GM06990 (cell line): Measurements from ENCODE around the gene PRRX2.

Experiments used
- DNase-seq: peaks from one replicate; pipeline ENCODE4 v3.0.0-alpha.2; 2011; ENCODE audit not compliant: insufficient read length; ENCODE audit errors: extremely low read depth
- H3K27me3 ChIP-seq: replicated peaks from 2 replicates; pipeline ENCODE4 v1.6.0; 2011; ENCODE audit warnings: low read length; ENCODE audit not compliant: control insufficient read depth, insufficient read depth
- H3K36me3 ChIP-seq: 2 replicates; pipeline ENCODE4 v1.5.1; 2011; ENCODE audit warnings: low read length; ENCODE audit not compliant: control insufficient read depth, insufficient read depth
- H3K4me3 ChIP-seq: replicated peaks from 2 replicates; pipeline ENCODE4 v1.5.1; 2011; ENCODE audit warnings: low read depth, mild to moderate bottlenecking, control low read depth, low read length
- CTCF ChIP-seq: IDR thresholded peaks from 2 replicates; pipeline ENCODE4 v1.5.1; 2011; ENCODE audit warnings: low read length, control low read depth, mild to moderate bottlenecking, inconsistent platforms; ENCODE audit not compliant: insufficient read depth, poor library complexity, severe bottlenecking

Gene PRRX2

GRCh38 chr9:129728744-129729143 is 63.3 kb downstream of the PRRX2 start:
- Histone ChIP-seq H3K36me3 (no peaks in the 10 kb centered on the region), H3K4me3 (no peak overlapping the region), H3K27me3 (no peaks in the 10 kb centered on the region)
- no peak for DNase-seq
- no peak for TF ChIP-seq CTCF

GRCh38 chr9:129731477-129732085 is 66.1 kb downstream of the PRRX2 start:
- TF ChIP-seq CTCF: no peak
- no peaks in the 10 kb centered on the region for H3K27me3 ChIP-seq
- H3K4me3 ChIP-seq: no peak overlapping the region
- DNase-seq: no peak
- no peaks in the 10 kb centered on the region for H3K36me3 ChIP-seq

- Histone ChIP-seq H3K36me3 (no peaks in the 10 kb centered on the region), H3K4me3 (no peak overlapping the region), H3K27me3 (no peaks in the 10 kb centered on the region)
- DNase-seq: no peak
- TF ChIP-seq CTCF: no peak
Observed at GRCh38 chr9:129732100-129732499, 66.7 kb downstream of the PRRX2 start.

- Histone ChIP-seq H3K4me3 (no peak overlapping the region), H3K36me3 (no peaks in the 10 kb centered on the region), H3K27me3 (no peaks in the 10 kb centered on the region)
- no peak for DNase-seq
- TF ChIP-seq CTCF: no peak
Observed at GRCh38 chr9:129732946-129733631, 67.6 kb downstream of the PRRX2 start.

GRCh38 chr9:129733632-129733953 is 68.1 kb downstream of the PRRX2 start:
- H3K4me3 ChIP-seq: no peak overlapping the region
- H3K36me3 ChIP-seq: no peaks in the 10 kb centered on the region
- no peaks in the 10 kb centered on the region for H3K27me3 ChIP-seq
- DNase-seq: no peak
- no peak for TF ChIP-seq CTCF
